Psoas muscle (tissue), 8 donors: ENCODE results near the gene TTF2. TPM values are rescaled to one million over a fixed set of nuclear protein-coding genes. Genes with fewer than 3 reads are reported as not detected.

Experiments used
- ATAC-seq, 4 donors: fragments of 200-7000 bp; cut with Tn5 transposase; one replicate each; pipeline ENCODE4 v1.9.1; 2020; ENCODE audit warnings: moderate library complexity in 3 of 4, mild to moderate bottlenecking in 2 of 4
- DNase-seq, 2 donors: peaks; one replicate each; pipeline ENCODE4 v3.0.0-alpha.2; 2020
- H3K27ac ChIP-seq: fragments of 200-600 bp; one replicate; pipeline ENCODE4 v1.8.0; 2022
- H3K27me3 ChIP-seq, 3 donors: fragments of 200-600 bp in 1 of 3; one replicate each; pipeline versions ENCODE4 v1.6.1 to v1.8.0; 2013 to 2022; ENCODE audit warnings: low read length in 2 of 3, mild to moderate bottlenecking in 2 of 3, moderate library complexity in 1 of 3; ENCODE audit not compliant: insufficient read depth in 3 of 3
- H3K36me3 ChIP-seq, 2 donors: fragments of 200-600 bp in 1 of 2; one replicate each; pipeline versions ENCODE4 v1.6.1 to v1.8.0; 2013 to 2022; ENCODE audit warnings: low read depth in 1 of 2, mild to moderate bottlenecking in 1 of 2, moderate library complexity in 1 of 2; ENCODE audit not compliant: insufficient read depth in 1 of 2
- H3K4me1 ChIP-seq: fragments of 200-600 bp; one replicate; pipeline ENCODE4 v1.8.0; 2022
- H3K4me3 ChIP-seq: fragments of 200-600 bp; one replicate; pipeline ENCODE4 v1.8.0; 2022; ENCODE audit warnings: mild to moderate bottlenecking
- H3K9me3 ChIP-seq: fragments of 200-600 bp; one replicate; pipeline ENCODE4 v1.8.0; 2022
- WGBS, 3 donors: extraction: QIAGEN DNeasy Blood & Tissue Kit; methylation state at CpG; one replicate each; pipeline versions ENCODE4 v1.1.6 to v1.1.7; 2013; 5-methylcytosine and 5-hydroxymethylcytosine counted together
- intact Hi-C, 2 donors: fragments of 100-400 bp; cut with DNase I; formaldehyde crosslinking; loops; one replicate each; pipeline versions ENCODE4 v1.11.0 to v1.14.2; 2022
- polyA plus RNA-seq, 3 donors: library from polyadenylated mRNA; stranded (reverse); fragments of 200-250 nt; gene quantifications; one replicate each; pipeline ENCODE4 v1.2.3, GENCODE V29; 2013
- total RNA-seq, 4 donors: library from RNA; stranded (reverse); fragmentation: NEBNext Ultra II Directional in 2 of 4; extraction: Animal tissue kit (Norgen Biotek cat#: 25700) in 2 of 4; gene quantifications; one replicate each; pipeline versions ENCODE4 v1.2.1 to v1.2.4, GENCODE V29; 2021 to 2023
- TF ChIP-seq, protein P1 (sequence below): fragments of 200-600 bp; IDR thresholded peaks from one replicate; pipeline ENCODE4 v1.8.0; 2022; ENCODE audit warnings: antibody characterized with exemption
- donor health status: healthy with polysubstance abuse.
- donor health status: DM: no; HTN: no; CAD: no; lungs with moderate emphysema.
- donor health status: Bipolar disorder and iron deficiency.
- donor health status: healthy.
- donor health status: DM: yes; HTN: yes; CAD: no.
- donor health status: DM: no; HTN: no; CAD: no.
- donor health status: DM: no; HTN: no; CAD: no.
- donor health status: DM: yes; HTN: yes; CAD: no.

TTF2 gene
- total and polyA plus RNA-seq, 7 donors: 3.5 to 27.7 (median 14.3) TPM

DNA sequence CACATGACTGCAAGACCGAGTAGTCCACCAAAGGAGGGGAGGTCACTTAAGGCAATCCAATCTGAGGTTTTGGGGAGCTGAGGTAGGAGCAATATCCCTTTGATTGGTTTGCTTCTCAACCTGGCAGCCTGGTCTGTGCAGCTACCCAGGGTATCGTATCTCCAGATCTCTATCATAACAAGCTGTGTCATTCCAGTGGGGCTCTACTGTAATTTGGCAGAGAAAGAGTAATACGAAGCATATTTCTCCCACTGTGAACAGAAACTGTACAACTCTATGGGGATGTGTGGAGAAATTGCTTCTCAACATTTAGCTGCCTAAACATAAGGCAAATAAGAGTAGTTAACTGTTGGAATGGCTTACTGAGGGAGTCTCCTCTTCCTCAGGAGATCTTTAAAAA, 38.0 kb upstream of the TTF2 start:
- no peak for ATAC-seq
- DNase-seq: no peak
- Histone ChIP-seq H3K27me3 (peaks cover 0 to 9% (median 0%) of the 10 kb centered on the region in 3 donors), H3K36me3 (no peaks in the 10 kb centered on the region), H3K9me3 (no peaks in the 10 kb centered on the region), H3K4me3 (no peak overlapping the region), H3K27ac (no peak overlapping the region), H3K4me1 (no peaks in the 10 kb centered on the region)
- intact Hi-C loops: no loop called here
- TF ChIP-seq, protein P1, sequence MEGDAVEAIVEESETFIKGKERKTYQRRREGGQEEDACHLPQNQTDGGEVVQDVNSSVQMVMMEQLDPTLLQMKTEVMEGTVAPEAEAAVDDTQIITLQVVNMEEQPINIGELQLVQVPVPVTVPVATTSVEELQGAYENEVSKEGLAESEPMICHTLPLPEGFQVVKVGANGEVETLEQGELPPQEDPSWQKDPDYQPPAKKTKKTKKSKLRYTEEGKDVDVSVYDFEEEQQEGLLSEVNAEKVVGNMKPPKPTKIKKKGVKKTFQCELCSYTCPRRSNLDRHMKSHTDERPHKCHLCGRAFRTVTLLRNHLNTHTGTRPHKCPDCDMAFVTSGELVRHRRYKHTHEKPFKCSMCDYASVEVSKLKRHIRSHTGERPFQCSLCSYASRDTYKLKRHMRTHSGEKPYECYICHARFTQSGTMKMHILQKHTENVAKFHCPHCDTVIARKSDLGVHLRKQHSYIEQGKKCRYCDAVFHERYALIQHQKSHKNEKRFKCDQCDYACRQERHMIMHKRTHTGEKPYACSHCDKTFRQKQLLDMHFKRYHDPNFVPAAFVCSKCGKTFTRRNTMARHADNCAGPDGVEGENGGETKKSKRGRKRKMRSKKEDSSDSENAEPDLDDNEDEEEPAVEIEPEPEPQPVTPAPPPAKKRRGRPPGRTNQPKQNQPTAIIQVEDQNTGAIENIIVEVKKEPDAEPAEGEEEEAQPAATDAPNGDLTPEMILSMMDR: no peak
- WGBS, 3 donors: 55 to 66% (median 66%) methylated on average over 3 of the region's 3 CpGs

DNA sequence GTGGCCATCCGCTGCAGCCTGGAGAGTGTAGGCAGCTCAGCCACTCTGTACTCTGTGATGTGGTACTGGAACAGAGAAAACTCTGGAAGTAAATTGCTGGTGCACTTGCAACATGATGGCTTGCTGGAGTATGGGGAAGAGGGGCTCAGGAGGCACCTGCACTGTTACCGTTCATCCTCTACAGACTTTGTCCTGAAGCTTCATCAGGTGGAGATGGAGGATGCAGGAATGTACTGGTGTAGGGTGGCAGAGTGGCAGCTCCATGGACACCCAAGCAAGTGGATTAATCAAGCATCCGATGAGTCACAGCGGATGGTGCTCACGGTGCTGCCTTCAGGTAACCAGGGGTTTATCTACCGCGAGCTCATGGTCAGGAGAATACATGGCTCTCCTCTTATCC, 34.6 kb upstream of the TTF2 start:
- intact Hi-C loops: no loop called here
- no peaks in the 10 kb centered on the region for H3K9me3 ChIP-seq
- DNase-seq (no peak), ATAC-seq (no peak)
- no peaks in the 10 kb centered on the region for H3K36me3 ChIP-seq
- no peak overlapping the region for H3K4me3 ChIP-seq
- no peaks in the 10 kb centered on the region for H3K4me1 ChIP-seq
- H3K27ac ChIP-seq: no peak overlapping the region
- no peaks in the 10 kb centered on the region for H3K27me3 ChIP-seq
- WGBS, 3 donors: 93 to 98% (median 96%) methylated on average over 7 of the region's 7 CpGs
- TF ChIP-seq, protein P1: no peak

DNA sequence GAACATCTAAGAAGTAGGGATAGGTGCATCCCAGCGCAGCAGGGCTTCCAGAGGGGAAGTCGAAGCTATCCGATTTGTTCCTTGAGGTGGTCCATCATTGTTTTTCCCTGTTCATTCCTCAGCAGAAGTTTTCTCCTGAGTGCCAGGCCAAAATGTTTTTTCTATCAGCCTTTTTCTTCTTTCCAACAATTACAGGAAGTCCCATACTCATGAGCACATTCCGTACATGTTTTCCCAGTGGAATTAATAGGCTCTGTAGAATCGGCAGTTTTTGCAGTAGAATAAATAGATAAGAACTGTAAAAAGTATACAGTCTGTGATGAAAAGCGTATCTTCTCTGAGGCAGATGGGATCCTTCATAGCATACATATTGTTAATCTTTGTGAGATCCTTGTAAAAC, 33.8 kb upstream of the TTF2 start:
- Histone ChIP-seq H3K27ac (no peak overlapping the region), H3K4me3 (no peak overlapping the region), H3K27me3 (no peaks in the 10 kb centered on the region), H3K4me1 (no peaks in the 10 kb centered on the region), H3K9me3 (no peaks in the 10 kb centered on the region), H3K36me3 (no peaks in the 10 kb centered on the region)
- ATAC-seq: no peak
- no peak for DNase-seq
- WGBS, 3 donors: 53 to 62% (median 54%) methylated on average over 6 of the region's 6 CpGs
- TF ChIP-seq, protein P1: no peak
- intact Hi-C loops: no loop called here

DNA sequence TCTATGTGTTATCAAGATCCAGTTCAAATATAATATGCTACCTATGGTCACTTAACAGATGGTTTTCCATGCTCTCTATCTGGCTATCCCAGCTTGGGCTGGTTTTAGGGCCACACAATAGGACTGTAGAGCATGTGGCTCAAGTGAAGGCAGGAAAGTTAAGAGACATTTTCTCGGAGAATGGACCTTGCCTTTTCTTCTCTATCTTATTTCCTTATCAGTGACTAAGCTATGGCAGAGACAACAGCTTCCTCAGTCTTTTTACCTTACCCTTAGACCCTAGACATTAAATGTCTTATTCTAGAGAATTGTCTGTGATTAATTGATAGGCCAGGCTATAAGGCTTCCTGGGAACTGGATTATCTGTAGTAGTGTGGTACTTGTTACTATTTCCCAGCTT, 30.4 kb upstream of the TTF2 start:
- TF ChIP-seq, protein P1: no peak
- H3K27me3 ChIP-seq: no peaks in the 10 kb centered on the region

DNA sequence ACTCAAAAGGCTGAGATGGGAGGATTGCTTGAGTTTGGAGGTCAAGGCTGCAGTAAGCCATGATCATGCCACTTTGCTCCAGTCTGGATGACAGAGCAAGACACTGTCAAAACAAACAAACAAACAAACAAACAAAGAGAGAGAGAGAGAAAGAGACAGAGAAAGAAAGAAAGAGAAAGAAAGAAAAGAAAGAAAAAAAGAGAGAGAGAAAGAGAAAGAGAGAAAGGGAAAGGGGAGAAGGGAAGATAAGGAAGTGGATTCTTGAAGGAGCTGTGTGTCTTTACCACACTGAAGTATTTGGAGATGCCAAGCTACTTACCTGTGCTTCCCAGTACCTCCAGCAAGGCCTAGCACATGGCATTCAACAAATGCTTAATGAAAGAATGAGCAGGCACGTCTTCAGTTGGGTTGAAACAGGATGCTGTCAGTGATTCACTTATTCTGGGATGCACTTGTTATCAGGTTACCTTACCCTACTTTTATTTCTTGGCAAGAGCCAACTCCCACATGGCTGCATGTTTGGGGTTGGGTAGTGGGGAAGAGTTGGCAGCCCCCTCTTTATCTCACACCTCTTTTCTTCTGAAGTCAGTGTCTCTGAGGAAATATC, 29.8 kb upstream of the TTF2 start:
- Histone ChIP-seq H3K4me3 (no peak overlapping the region), H3K9me3 (no peaks in the 10 kb centered on the region), H3K4me1 (no peaks in the 10 kb centered on the region), H3K36me3 (no peaks in the 10 kb centered on the region), H3K27ac (no peak overlapping the region), H3K27me3 (no peaks in the 10 kb centered on the region)
- ATAC-seq (no peak), DNase-seq (no peak)
- WGBS, 3 donors: 26 to 39% (median 39%) methylated on average over 1 of the region's 1 CpG
- TF ChIP-seq, protein P1: no peak
- intact Hi-C loops: no loop called here

More for the DNA sequence above, 30.4 kb upstream of the TTF2 start:
- ATAC-seq: no peak
- no peaks in the 10 kb centered on the region for H3K36me3 ChIP-seq
- no peaks in the 10 kb centered on the region for H3K4me1 ChIP-seq
- no peak overlapping the region for H3K4me3 ChIP-seq
- 71 to 91% (median 80%) methylated on average over 1 of the region's 1 CpG for WGBS, 3 donors
- intact Hi-C loops: no loop called here
- no peaks in the 10 kb centered on the region for H3K9me3 ChIP-seq
- no peak for DNase-seq
- no peak overlapping the region for H3K27ac ChIP-seq
